Activated T-cell treated with anti-CD3 and anti-CD28 coated beads for 1 hour (primary cell): ENCODE measurements around the gene TRAM2.

ENCODE experiments used
- DNase-seq: peaks from one replicate; pipeline ENCODE4 v3.0.0-alpha.2; 2020; ENCODE audit warnings: low read depth

Gene TRAM2

DNA sequence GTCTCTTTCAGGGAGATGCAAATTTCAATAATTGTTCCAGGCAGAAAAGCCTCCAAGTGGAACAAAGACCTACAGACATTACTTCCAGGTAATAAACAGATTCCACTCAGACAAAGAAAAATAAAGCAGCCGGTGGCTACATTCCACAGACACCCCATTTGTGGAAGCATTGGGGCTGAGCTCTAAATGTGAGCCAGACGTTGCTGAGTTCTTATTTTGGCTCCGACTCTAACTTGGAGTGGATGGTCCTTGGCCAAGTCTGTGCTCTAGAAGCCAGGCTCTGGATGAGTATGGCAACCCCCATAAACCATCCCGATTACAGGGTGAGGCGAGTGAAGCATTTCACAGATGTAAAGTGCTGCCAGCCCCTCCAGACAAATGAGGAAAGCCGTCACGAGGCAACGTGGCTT, 6.6 kb downstream of the TRAM2 start:
- no peak for DNase-seq

DNA sequence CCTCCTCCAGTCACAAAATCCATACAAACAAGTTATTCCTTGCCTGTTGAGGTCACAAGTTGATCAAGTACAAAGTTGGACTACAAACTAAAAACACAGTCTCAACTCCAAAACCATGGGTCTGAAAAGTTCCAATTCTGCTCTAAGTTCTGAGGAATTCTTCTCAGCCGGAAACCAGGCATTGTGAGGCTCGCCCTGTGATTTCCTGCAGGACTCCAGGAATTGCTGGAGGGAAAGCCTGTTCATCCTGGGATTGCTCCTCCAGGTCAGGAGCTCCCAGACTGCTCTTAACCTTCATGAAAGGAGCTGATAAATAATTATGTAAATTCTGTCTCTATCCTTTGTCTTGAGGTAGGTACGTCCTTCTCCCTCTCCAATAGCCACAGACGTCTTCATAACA, 8.5 kb downstream of the TRAM2 start:
- DNase-seq = no peak

- DNase-seq = no peak
Observed at GRCh38 chr6:52566853-52567279, 10.0 kb downstream of the TRAM2 start.

- no peak for DNase-seq
Observed at GRCh38 chr6:52566201-52566600, 10.7 kb downstream of the TRAM2 start.

DNA sequence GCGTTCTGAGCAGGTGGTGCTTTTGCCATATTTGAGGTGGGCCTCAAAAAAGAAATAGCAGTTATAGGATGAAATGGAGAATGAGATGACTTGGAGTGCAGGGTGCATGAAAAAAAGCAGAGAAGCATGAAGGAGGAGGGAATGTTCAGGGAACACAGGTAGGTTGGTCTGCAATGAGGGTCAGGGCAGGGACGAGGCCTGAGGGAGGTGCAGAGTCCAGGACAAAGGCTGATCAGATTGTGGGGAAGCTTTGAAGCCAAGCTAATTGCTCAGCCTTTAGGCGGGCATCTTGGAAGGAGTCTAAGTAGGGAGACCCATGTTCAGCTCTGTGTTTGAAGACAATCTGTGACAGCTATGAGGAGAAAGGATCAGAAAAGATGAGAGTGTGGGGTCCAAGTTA, 12.0 kb downstream of the TRAM2 start:
- no peak for DNase-seq

- no peak for DNase-seq
Observed at GRCh38 chr6:52562911-52563310, 13.9 kb downstream of the TRAM2 start.

DNA sequence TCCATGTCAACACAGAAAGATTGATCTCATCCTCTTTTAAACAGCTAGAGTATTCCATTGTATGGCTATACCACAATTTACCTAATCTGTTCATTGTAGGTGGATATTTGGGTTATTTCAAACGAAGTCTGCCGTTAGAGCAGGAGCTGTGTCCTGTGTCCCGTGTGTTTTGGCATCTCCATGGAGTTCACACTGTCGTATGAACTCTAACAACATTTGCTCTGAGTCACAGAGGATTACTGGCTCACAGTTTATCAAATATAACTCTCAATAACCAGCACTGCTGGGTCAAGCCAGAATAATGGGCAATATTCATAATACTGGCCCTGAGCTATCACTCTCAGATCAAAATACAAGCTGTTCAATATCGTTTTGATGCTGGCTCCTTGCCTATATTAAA, 16.4 kb downstream of the TRAM2 start:
- no peak for DNase-seq

GRCh38 chr6:52558266-52559000, 18.4 kb downstream of the TRAM2 start:
- no peak for DNase-seq

DNA sequence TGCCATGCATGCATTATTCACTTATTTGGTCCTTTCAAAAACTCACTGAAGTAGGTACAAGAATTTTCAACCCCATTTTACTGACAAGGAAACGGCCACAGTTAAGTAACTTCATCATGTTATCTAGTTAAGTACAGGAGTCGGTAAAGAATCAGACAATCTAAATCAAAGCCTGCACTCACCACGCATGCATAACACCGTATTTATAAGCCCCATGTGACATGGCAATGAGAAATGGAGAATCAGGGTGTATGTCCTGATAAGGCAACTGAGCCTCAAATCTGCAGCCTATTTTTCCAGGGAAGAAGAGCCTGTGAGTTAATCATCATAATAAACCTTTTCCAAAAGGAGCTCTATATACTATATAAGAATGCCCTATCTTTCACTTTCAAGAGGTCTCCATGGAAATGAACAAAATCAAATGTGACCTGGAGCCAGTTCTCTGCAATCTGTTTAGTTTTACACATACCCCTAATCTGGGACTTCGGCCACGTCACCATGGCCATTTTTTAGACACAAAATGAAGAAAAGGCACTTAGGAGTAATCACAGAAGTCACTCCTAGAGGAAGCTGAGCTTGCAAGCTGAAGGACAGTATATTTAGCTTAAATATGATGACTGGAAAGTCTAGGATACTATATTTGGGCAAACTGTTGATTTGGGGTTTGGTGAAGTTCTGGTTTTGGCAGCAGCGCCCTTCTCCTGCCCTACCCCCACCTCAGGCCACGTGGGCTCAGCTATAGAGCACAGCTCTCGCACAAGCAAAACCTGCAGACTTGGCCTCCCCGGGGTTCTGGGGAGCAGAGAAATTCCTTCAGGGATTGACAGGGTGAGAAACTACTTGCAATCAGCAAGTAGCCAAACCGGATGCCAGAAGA, 19.2 kb downstream of the TRAM2 start:
- DNase-seq = no peak

- no peak for DNase-seq
Observed at GRCh38 chr6:52555518-52556233, 21.2 kb downstream of the TRAM2 start.

- DNase-seq = no peak
Observed at GRCh38 chr6:52554684-52555280, 22.1 kb downstream of the TRAM2 start.

- DNase-seq = no peak
Observed at GRCh38 chr6:52553719-52554118, 23.1 kb downstream of the TRAM2 start.

DNA sequence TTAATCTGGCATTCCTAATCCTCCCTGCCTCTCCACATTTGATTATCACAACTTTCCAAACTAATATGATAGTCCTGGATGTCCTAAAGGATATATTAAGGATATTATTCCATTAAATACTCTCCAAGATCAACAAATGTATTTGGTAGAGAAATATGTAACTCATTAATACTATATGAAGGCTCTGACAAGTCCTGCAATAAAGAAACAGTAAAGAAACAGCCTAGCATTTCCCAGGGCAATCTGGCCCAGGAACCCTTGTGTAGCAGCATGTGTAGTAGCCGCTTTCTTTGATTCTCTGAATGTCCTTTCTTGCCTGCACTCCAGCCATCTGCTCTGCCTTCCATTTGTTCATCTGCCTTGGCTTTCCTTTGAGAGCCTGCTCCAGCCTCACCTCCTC, 23.7 kb downstream of the TRAM2 start:
- DNase-seq = no peak

DNA sequence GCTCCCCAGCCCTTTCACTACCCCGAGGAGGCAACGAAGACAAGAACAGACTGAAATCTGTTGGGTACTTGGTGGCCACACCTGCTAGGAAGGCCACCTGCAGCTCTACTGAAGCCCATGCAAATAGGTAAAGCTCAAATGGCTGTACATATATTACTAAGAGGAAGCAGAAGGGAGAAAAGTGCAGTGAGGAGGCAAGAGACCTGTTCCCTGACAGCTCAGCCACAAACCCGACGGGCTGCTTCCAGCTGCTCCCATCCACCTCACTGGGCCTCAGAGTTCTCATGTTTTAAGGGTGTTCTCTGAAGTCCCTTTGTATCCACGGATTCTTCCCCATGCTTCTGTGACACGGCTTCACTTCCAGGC, 24.6 kb downstream of the TRAM2 start:
- DNase-seq = no peak

DNA sequence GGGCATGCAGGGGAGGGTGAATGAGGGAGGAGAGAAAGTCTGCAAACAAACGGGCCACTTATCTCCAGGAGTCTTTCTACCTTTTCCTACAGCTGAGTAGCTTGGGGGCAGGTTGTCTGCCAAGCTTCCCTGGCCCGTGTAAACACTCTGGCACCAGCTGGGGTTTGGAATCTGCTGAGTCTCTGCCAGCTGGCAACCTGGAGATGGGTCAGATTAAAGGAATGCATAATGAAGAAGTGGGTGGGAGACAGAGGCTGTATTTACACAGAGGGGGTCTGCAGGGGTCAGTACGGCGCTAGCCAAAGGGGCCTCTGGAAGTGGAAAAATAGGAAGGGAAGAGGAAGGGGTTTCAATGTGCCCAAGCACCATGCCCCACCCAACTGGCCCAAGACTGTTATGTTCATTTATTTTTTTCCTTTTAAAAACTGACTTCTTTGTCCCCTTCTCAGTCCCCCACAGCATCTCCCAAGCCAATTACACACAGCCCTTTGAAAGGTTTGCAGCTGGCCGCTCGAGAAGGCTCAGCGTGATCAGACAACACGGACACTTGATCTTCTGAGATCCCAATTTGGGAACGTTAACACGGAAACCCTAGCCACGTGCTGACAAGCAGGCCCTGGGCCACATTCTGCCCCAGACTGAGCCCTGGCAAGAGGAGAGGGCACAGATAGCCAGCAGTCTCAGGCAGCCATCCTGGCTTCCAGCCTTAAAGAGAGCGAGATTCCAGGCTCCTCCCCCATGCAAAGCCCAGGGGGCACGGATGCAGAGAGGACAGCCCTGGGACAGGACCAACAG, 25.2 kb downstream of the TRAM2 start:
- no peak for DNase-seq

DNA sequence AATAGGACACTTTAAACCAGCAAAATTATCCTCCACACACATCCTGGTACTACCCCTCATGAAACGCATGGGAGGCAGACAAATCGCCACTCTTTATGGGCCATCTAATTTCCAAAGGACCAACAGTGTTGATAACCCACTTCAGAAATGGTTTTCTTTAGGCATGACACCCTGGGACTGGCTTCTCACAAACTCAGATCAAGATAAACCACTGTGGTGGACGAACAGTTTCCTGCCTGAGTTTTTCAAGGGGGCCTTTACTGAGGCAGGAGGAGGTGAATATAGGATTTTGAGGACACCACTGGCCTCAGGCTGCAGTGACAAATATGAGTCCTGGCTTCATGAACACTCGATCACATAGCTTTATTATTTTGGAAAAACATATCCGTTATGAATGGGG, 26.0 kb downstream of the TRAM2 start:
- no peak for DNase-seq

- DNase-seq = no peak
Observed at GRCh38 chr6:52550014-52550575, 26.8 kb downstream of the TRAM2 start.

GRCh38 chr6:52549428-52549827, 27.4 kb downstream of the TRAM2 start:
- no peak for DNase-seq

GRCh38 chr6:52548999-52549398, 27.9 kb downstream of the TRAM2 start:
- DNase-seq = no peak

GRCh38 chr6:52548353-52548713, 28.5 kb downstream of the TRAM2 start:
- DNase-seq = no peak

GRCh38 chr6:52547647-52548352, 29.1 kb downstream of the TRAM2 start:
- no peak for DNase-seq
